Body of pancreas (tissue), 4 donors: ENCODE measurements around the gene TFRC. TPM values are rescaled to one million over a fixed set of nuclear protein-coding genes. Genes with fewer than 3 reads are reported as not detected.
"Not testable (repeated sequence)": the region's sequence is repeated elsewhere in the genome, so short reads cannot be mapped to it uniquely, and the experiment has no call there.

ENCODE experiments used
- ATAC-seq: fragments of 150-250 bp; one replicate; pipeline ENCODE4 v1.9.1; 2016
- DNase-seq, 4 donors: peaks; one replicate each; pipeline ENCODE4 v3.0.0-alpha.2; 2019
- H3K27ac ChIP-seq, 4 donors: fragments of 200-600 bp; sonication (generic); 1 replicate in 3 of 4; 2 replicates in 1 of 4; pipeline versions ENCODE4 v1.5.1 to v1.6.1; 2016 to 2019; ENCODE audit warnings: mild to moderate bottlenecking in 1 of 4, mixed read lengths in 1 of 4, moderate library complexity in 1 of 4
- H3K27me3 ChIP-seq, 2 donors: fragments of 200-600 bp; sonication (generic); one replicate each; pipeline ENCODE4 v1.6.0; 2016; ENCODE audit warnings: mild to moderate bottlenecking in 1 of 2
- H3K36me3 ChIP-seq, 2 donors: fragments of 200-600 bp; sonication (generic); replicated peaks in 1 of 2; 2 replicates each; pipeline ENCODE4 v1.5.1; 2016; ENCODE audit warnings: low read depth in 2 of 2; ENCODE audit not compliant: insufficient read depth in 1 of 2
- H3K4me1 ChIP-seq: fragments of 200-600 bp; sonication (generic); one replicate; pipeline ENCODE4 v1.6.0; 2016
- H3K4me3 ChIP-seq, 2 donors: fragments of 200-600 bp; sonication (generic); 1 replicate in 1 of 2; 2 replicates in 1 of 2; pipeline ENCODE4 v1.5.1; 2016 to 2019
- H3K9me3 ChIP-seq, 3 donors: fragments of 200-600 bp; sonication (generic); 1 replicate in 2 of 3; 2 replicates in 1 of 3; pipeline ENCODE4 v1.5.1; 2016
- CTCF ChIP-seq, 7 experiments: fragments of 450-650 bp in 4 of 7; fragments of 200-600 bp in 3 of 7; sonication (generic) in 3 of 7; IDR thresholded peaks; one replicate each; pipeline ENCODE4 v1.5.1; 2016 to 2019; ENCODE audit warnings: antibody characterized with exemption in 7 of 7
- POLR2A ChIP-seq, 3 donors: fragments of 450-650 bp; IDR thresholded peaks; one replicate each; pipeline ENCODE4 v1.6.1; 2016; ENCODE audit warnings: antibody characterized with exemption in 3 of 3, mild to moderate bottlenecking in 2 of 3
- WGBS, 2 donors: methylation state at CpG; one replicate each; pipeline ENCODE4 v1.1.5; 2017; 5-methylcytosine and 5-hydroxymethylcytosine counted together
- intact Hi-C: fragments of 100-400 bp; cut with DNase I; formaldehyde crosslinking; loops from one replicate; pipeline ENCODE4 v1.15.1; 2023
- total RNA-seq, 2 donors: library from RNA; depleted of rRNA; stranded (reverse); fragments of >200 nt; gene quantifications; one replicate each; pipeline ENCODE4 v1.1.0, GENCODE V29; 2016

The TFRC gene
- total RNA-seq, 2 donors from 2014 or later = 23.6 to 51.7 TPM

- TF ChIP-seq POLR2A (IDR thresholded peaks at IDR 0.05) (no peak), CTCF (IDR thresholded peaks at IDR 0.05) (no peak)
- Histone ChIP-seq H3K9me3 (no peaks in the 10 kb centered on the region), H3K27ac (no peak overlapping the region), H3K36me3 (peaks cover 5 to 19% of the 10 kb centered on the region in 2 donors), H3K4me1 (peaks cover 15% of the 10 kb centered on the region), H3K4me3 (no peak overlapping the region), H3K27me3 (no peaks in the 10 kb centered on the region)
- WGBS, 2 donors = 64 to 73% methylated on average over 8 to 11 of the region's 11 CpGs
- no peak for DNase-seq
- ATAC-seq = no peak
- intact Hi-C loops = no loop called here
These were observed 34.4 kb downstream of the TFRC start for GRCh38 chr3:196047391-196048030.

DNA sequence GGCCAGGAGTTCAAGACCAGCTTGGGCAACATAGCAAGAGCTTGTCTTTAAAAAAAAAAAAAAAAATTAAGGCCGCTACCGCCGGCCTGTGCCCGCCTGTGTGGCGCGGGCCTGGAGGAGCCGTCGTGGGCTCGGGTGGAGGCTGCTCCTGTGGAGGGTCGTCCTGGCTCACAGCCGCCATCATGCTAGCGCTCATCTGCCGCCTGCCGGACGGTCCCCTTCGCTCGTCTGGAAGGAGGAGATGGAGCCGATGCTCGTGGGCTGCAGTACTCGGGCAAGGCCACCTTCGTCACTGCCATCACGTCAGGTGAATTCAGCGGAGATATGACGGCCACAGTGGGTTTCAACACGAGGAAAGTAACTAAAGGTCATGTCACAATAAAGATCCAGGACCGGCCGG, 37.4 kb downstream of the TFRC start:
- Histone ChIP-seq H3K36me3 (peaks cover 0 to 4% of the 10 kb centered on the region in 2 donors), H3K9me3 (no peaks in the 10 kb centered on the region), H3K4me3 (no peak overlapping the region), H3K27me3 (no peaks in the 10 kb centered on the region), H3K4me1 (peaks cover 15% of the 10 kb centered on the region), H3K27ac (no peak overlapping the region)
- DNase-seq = no peak
- intact Hi-C loops = no loop called here
- 93 to 97% methylated on average over 27 of the region's 27 CpGs for WGBS, 2 donors
- TF ChIP-seq CTCF (IDR thresholded peaks at IDR 0.05) = no peak
- no peak for TF ChIP-seq POLR2A (IDR thresholded peaks at IDR 0.05)
- no peak for ATAC-seq

- intact Hi-C loops = no loop called here
- DNase-seq = no peak
- H3K27me3 ChIP-seq = no peaks in the 10 kb centered on the region
- TF ChIP-seq CTCF (IDR thresholded peaks at IDR 0.05) = no peak
- no peak for TF ChIP-seq POLR2A (IDR thresholded peaks at IDR 0.05)
- no peaks in the 10 kb centered on the region for H3K36me3 ChIP-seq
- H3K27ac ChIP-seq = no peak overlapping the region
- H3K4me3 ChIP-seq = no peak overlapping the region
- WGBS, 2 donors = 89 to 96% methylated on average over 6 of the region's 6 CpGs
- no peaks in the 10 kb centered on the region for H3K9me3 ChIP-seq
- H3K4me1 ChIP-seq = peaks cover 14% of the 10 kb centered on the region
- no peak for ATAC-seq
These were observed 39.2 kb downstream of the TFRC start for GRCh38 chr3:196042673-196043072.

GRCh38 chr3:196039359-196039758, 42.5 kb downstream of the TFRC start:
- intact Hi-C loops = no loop called here
- TF ChIP-seq CTCF (IDR thresholded peaks at IDR 0.05) (no peak), POLR2A (IDR thresholded peaks at IDR 0.05) (no peak)
- Histone ChIP-seq H3K4me3 (no peak overlapping the region), H3K27ac (no peak overlapping the region), H3K27me3 (no peaks in the 10 kb centered on the region), H3K9me3 (no peaks in the 10 kb centered on the region), H3K36me3 (no peaks in the 10 kb centered on the region), H3K4me1 (no peaks in the 10 kb centered on the region)
- no peak for DNase-seq
- ATAC-seq = no peak
- WGBS, 2 donors = 91 to 95% methylated on average over 2 of the region's 2 CpGs

DNA sequence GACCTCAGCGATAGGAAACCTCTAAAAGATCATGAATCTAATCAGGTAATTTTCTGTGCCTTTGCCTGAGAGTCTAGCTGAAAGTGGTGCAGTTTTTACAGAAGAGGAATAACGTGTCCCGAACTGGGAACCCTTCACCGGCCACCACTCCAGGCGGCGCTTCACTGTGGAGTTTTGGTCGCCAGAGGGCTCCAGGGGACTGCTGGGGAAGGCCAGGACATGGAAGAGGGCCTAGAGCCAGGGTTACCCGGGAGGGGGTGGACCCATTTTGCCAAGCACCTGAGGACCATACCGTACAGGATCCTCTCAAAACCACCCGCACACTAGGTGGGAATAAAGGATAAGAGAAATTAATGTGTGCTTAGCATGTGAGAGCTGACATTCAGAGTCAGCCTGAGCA, 55.8 kb downstream of the TFRC start:
- H3K27ac ChIP-seq, intact Hi-C loops, H3K4me3 ChIP-seq, H3K4me1 ChIP-seq, H3K9me3 ChIP-seq, H3K27me3 ChIP-seq, H3K36me3 ChIP-seq: not testable (repeated sequence)
- peak in 6 of 7 experiments; percentile 20 to 47 (median 34) for TF ChIP-seq CTCF (IDR thresholded peaks at IDR 0.05)
- DNase-seq (peak in 3 of 4 donors; percentile 8 to 50 (median 41)), ATAC-seq (peak; percentile 52)
- 21 to 23% methylated on average over 10 of the region's 10 CpGs for WGBS, 2 donors
